GM21515 (cell line): Measurements from ENCODE around the gene POLD4.
A peak's percentile ranks its signal among the peaks of the same experiment; 100 is the strongest.

Experiments
- ATAC-seq: cut with Tn5 transposase; IDR thresholded peaks from one replicate; pipeline ENCODE4 v1.9.1; 2021; ENCODE audit not compliant: unreplicated experiment

POLD4 gene

GRCh38 chr11:67389477-67389876 is 36.1 kb upstream of the POLD4 start:
- no peak for ATAC-seq

- ATAC-seq: no peak
Observed at GRCh38 chr11:67387518-67387917, 34.2 kb upstream of the POLD4 start.

- ATAC-seq: no peak
Observed at GRCh38 chr11:67387069-67387468, 33.7 kb upstream of the POLD4 start.

GRCh38 chr11:67384851-67385366 is 31.6 kb upstream of the POLD4 start:
- ATAC-seq: no peak

- peak; percentile 58 for ATAC-seq
Observed at GRCh38 chr11:67382276-67383136, 29.2 kb upstream of the POLD4 start.

- no peak for ATAC-seq
Observed at GRCh38 chr11:67381244-67381972, 28.1 kb upstream of the POLD4 start.

- ATAC-seq: no peak
Observed at GRCh38 chr11:67379061-67380058, 26.0 kb upstream of the POLD4 start.

- ATAC-seq: no peak
Observed at GRCh38 chr11:67378544-67378943, 25.2 kb upstream of the POLD4 start.

- no peak for ATAC-seq
Observed at GRCh38 chr11:67376873-67377808, 23.8 kb upstream of the POLD4 start.

- no peak for ATAC-seq
Observed at GRCh38 chr11:67376063-67376820, 22.9 kb upstream of the POLD4 start.

- no peak for ATAC-seq
Observed at GRCh38 chr11:67375320-67376055, 22.1 kb upstream of the POLD4 start.

GRCh38 chr11:67374571-67375281 is 21.4 kb upstream of the POLD4 start:
- ATAC-seq: no peak

- no peak for ATAC-seq
Observed at GRCh38 chr11:67373648-67374570, 20.6 kb upstream of the POLD4 start.

- ATAC-seq: no peak
Observed at GRCh38 chr11:67372993-67373647, 19.8 kb upstream of the POLD4 start, which contains the start of gene CLCF1. Gene CLCF1 (minus strand): TSS chr11:67373598. CDS start chr11:67373539, 59 bp downstream.

GRCh38 chr11:67372321-67372992 is 19.1 kb upstream of the POLD4 start:
- no peak for ATAC-seq
